ENCODE data around the gene MEX3C. TPM values are rescaled to one million over a fixed set of nuclear protein-coding genes. Genes with fewer than 3 reads are reported as not detected.

MEX3C gene
- total and polyA plus RNA-seq, 2 experiments from 2014 or later = 14.4 to 41.3 TPM

GRCh38 chr18:51146909-51147308 lies 50.6 kb downstream of the MEX3C start:
- Histone ChIP-seq H3K4me3 (no peak overlapping the region), H3K27me3 (no peaks in the 10 kb centered on the region), H3K27ac (no peak overlapping the region), H3K9me3 (ENCODE audit: low read depth) (no peaks in the 10 kb centered on the region), H3K4me1 (ENCODE audit: low read depth) (no peaks in the 10 kb centered on the region), H3K36me3 (no peaks in the 10 kb centered on the region)
- TF ChIP-seq, protein P1, sequence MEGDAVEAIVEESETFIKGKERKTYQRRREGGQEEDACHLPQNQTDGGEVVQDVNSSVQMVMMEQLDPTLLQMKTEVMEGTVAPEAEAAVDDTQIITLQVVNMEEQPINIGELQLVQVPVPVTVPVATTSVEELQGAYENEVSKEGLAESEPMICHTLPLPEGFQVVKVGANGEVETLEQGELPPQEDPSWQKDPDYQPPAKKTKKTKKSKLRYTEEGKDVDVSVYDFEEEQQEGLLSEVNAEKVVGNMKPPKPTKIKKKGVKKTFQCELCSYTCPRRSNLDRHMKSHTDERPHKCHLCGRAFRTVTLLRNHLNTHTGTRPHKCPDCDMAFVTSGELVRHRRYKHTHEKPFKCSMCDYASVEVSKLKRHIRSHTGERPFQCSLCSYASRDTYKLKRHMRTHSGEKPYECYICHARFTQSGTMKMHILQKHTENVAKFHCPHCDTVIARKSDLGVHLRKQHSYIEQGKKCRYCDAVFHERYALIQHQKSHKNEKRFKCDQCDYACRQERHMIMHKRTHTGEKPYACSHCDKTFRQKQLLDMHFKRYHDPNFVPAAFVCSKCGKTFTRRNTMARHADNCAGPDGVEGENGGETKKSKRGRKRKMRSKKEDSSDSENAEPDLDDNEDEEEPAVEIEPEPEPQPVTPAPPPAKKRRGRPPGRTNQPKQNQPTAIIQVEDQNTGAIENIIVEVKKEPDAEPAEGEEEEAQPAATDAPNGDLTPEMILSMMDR (IDR thresholded peaks at IDR 0.05; ENCODE audit: low read depth, low read length) = no peak
- DNase-seq (ENCODE audit: low read depth in 1 of 2, low spot score in 1 of 2) = no peak

DNA sequence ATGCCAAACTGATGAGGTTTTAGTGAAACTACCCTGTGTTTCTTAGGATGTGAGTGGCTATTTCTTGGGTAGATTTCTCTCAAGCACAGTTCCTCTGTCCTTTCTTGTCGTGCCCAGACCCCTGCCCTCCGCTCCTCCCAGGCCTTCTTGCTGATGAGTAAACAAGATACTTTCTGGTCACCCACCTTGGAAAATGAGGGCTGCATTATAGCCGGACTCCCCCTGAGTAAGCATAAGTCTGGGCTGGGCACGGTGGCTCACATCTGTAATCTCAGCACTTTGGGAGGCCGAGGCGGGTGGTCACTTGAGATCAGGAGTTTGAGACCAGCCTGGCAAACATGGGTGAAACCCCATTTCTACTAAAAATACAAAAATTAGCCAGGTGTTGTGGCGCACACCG lies 58.5 kb downstream of the MEX3C start:
- no peaks in the 10 kb centered on the region for H3K9me3 ChIP-seq (ENCODE audit: low read depth)
- no peaks in the 10 kb centered on the region for H3K4me1 ChIP-seq (ENCODE audit: low read depth)
- H3K27ac ChIP-seq = no peak overlapping the region
- no peak for DNase-seq (ENCODE audit: low read depth in 1 of 2, low spot score in 1 of 2)
- no peak overlapping the region for H3K4me3 ChIP-seq
- H3K27me3 ChIP-seq = no peaks in the 10 kb centered on the region
- TF ChIP-seq, protein P1 (IDR thresholded peaks at IDR 0.05; ENCODE audit: low read depth, low read length) = no peak
- H3K36me3 ChIP-seq = no peaks in the 10 kb centered on the region

- no peak overlapping the region for H3K4me3 ChIP-seq
- no peaks in the 10 kb centered on the region for H3K9me3 ChIP-seq (ENCODE audit: low read depth)
- H3K4me1 ChIP-seq (ENCODE audit: low read depth) = no peaks in the 10 kb centered on the region
- no peak overlapping the region for H3K27ac ChIP-seq
- TF ChIP-seq, protein P1 (IDR thresholded peaks at IDR 0.05; ENCODE audit: low read depth, low read length) = no peak
- DNase-seq (ENCODE audit: low read depth in 1 of 2, low spot score in 1 of 2) = no peak
- no peaks in the 10 kb centered on the region for H3K27me3 ChIP-seq
- no peaks in the 10 kb centered on the region for H3K36me3 ChIP-seq
Observed at GRCh38 chr18:51137891-51138290, 59.6 kb downstream of the MEX3C start.

GRCh38 chr18:51137026-51137729 lies 60.3 kb downstream of the MEX3C start:
- no peak overlapping the region for H3K4me3 ChIP-seq
- no peak overlapping the region for H3K27ac ChIP-seq
- H3K27me3 ChIP-seq = no peaks in the 10 kb centered on the region
- no peaks in the 10 kb centered on the region for H3K9me3 ChIP-seq (ENCODE audit: low read depth)
- TF ChIP-seq, protein P1 (IDR thresholded peaks at IDR 0.05; ENCODE audit: low read depth, low read length) = no peak
- DNase-seq (ENCODE audit: low read depth in 1 of 2, low spot score in 1 of 2) = no peak
- no peaks in the 10 kb centered on the region for H3K4me1 ChIP-seq (ENCODE audit: low read depth)
- H3K36me3 ChIP-seq = no peaks in the 10 kb centered on the region

- H3K27ac ChIP-seq = no peak overlapping the region
- no peak overlapping the region for H3K4me3 ChIP-seq
- DNase-seq (ENCODE audit: low read depth in 1 of 2, low spot score in 1 of 2) = no peak
- H3K4me1 ChIP-seq (ENCODE audit: low read depth) = no peaks in the 10 kb centered on the region
- H3K27me3 ChIP-seq = no peaks in the 10 kb centered on the region
- no peaks in the 10 kb centered on the region for H3K9me3 ChIP-seq (ENCODE audit: low read depth)
- TF ChIP-seq, protein P1 (IDR thresholded peaks at IDR 0.05; ENCODE audit: low read depth, low read length) = peak; percentile 35
- H3K36me3 ChIP-seq = no peaks in the 10 kb centered on the region
Observed at GRCh38 chr18:51135795-51136194, 61.7 kb downstream of the MEX3C start.

Measured in cardiac muscle cell (in vitro differentiated cells and primary cell).